Nephron (organoid): ENCODE data around the gene CCDC8.
"Not testable (repeated sequence)": the region's sequence is repeated elsewhere in the genome, so short reads cannot be mapped to it uniquely, and the experiment has no call there.

Experiments used
- H3K27ac Mint-ChIP-seq, 3 experiments: 2 replicates each; pipeline ENCODE4 v1.8.0; 2020; ENCODE audit warnings: mixed read lengths in 3 of 3, mild to moderate bottlenecking in 2 of 3, moderate library complexity in 1 of 3
- H3K27me3 Mint-ChIP-seq: 2 replicates; pipeline ENCODE4 v1.8.0; 2021; ENCODE audit warnings: low read depth, mild to moderate bottlenecking, moderate library complexity, mixed read lengths
- H3K36me3 Mint-ChIP-seq: 2 replicates; pipeline ENCODE4 v1.8.0; 2020; ENCODE audit warnings: low read depth, mixed read lengths
- H3K4me1 Mint-ChIP-seq: 2 replicates; pipeline ENCODE4 v1.8.0; 2020; ENCODE audit warnings: mixed read lengths
- H3K4me3 Mint-ChIP-seq, 3 experiments: 2 replicates each; pipeline ENCODE4 v1.8.0; 2020; ENCODE audit warnings: mild to moderate bottlenecking in 3 of 3, mixed read lengths in 3 of 3, moderate library complexity in 2 of 3
- H3K9me3 Mint-ChIP-seq: 2 replicates; pipeline ENCODE4 v1.8.0; 2020; ENCODE audit warnings: mixed read lengths
- CTCF ChIP-seq, 3 experiments: fragments of 200-600 bp; sonication (generic); IDR thresholded peaks; one replicate each; pipeline ENCODE4 v1.5.0; 2021; ENCODE audit warnings: antibody characterized with exemption in 3 of 3; ENCODE audit not compliant: unreplicated experiment in 3 of 3

CCDC8 gene

GRCh38 chr19:46426506-46427162, 13.3 kb upstream of the CCDC8 start:
- peak overlapping the region; percentile 95 to 98 (median 98) for H3K27ac Mint-ChIP-seq
- no peaks in the 10 kb centered on the region for H3K36me3 Mint-ChIP-seq
- H3K4me3 Mint-ChIP-seq, result peak overlapping the region; percentile 82 to 89 (median 85)
- no peaks in the 10 kb centered on the region for H3K9me3 Mint-ChIP-seq
- H3K4me1 Mint-ChIP-seq, result peaks cover 51% of the 10 kb centered on the region
- H3K27me3 Mint-ChIP-seq, result peaks cover 13% of the 10 kb centered on the region
- no peak for TF ChIP-seq CTCF (IDR thresholded peaks at IDR 0.05; ENCODE audit: unreplicated experiment in 3 of 3)

- peaks cover 12% of the 10 kb centered on the region for H3K27me3 Mint-ChIP-seq
- TF ChIP-seq CTCF (IDR thresholded peaks at IDR 0.05; ENCODE audit: unreplicated experiment in 3 of 3), result no peak
- peak overlapping the region; percentile 95 to 98 (median 98) for H3K27ac Mint-ChIP-seq
- H3K4me3 Mint-ChIP-seq, result peak overlapping the region; percentile 82 to 89 (median 85)
- no peaks in the 10 kb centered on the region for H3K36me3 Mint-ChIP-seq
- H3K9me3 Mint-ChIP-seq, result no peaks in the 10 kb centered on the region
- peaks cover 51% of the 10 kb centered on the region for H3K4me1 Mint-ChIP-seq
Observed at GRCh38 chr19:46426035-46426505, 12.7 kb upstream of the CCDC8 start.

- no peaks in the 10 kb centered on the region for H3K9me3 Mint-ChIP-seq
- H3K36me3 Mint-ChIP-seq, result no peaks in the 10 kb centered on the region
- peaks cover 34% of the 10 kb centered on the region for H3K4me1 Mint-ChIP-seq
- H3K27ac Mint-ChIP-seq, result peak overlapping the region; percentile 65 to 93 (median 74)
- H3K27me3 Mint-ChIP-seq, result peaks cover 8% of the 10 kb centered on the region
- TF ChIP-seq CTCF (IDR thresholded peaks at IDR 0.05; ENCODE audit: unreplicated experiment in 3 of 3), result no peak
- H3K4me3 Mint-ChIP-seq, result peak overlapping the region in 2 of 3 experiments; percentile 8 to 10
Observed at GRCh38 chr19:46423188-46423587, 9.8 kb upstream of the CCDC8 start.

- Mint-ChIP-seq H3K27ac (peak overlapping the region in 1 of 3 experiments; percentile 28), H3K27me3 (peaks cover 3% of the 10 kb centered on the region), H3K9me3 (no peaks in the 10 kb centered on the region), H3K4me3 (no peak overlapping the region), H3K36me3 (no peaks in the 10 kb centered on the region), H3K4me1 (peaks cover 26% of the 10 kb centered on the region)
- TF ChIP-seq CTCF (IDR thresholded peaks at IDR 0.05; ENCODE audit: unreplicated experiment in 3 of 3), result no peak
Observed at GRCh38 chr19:46422344-46422743, 9.0 kb upstream of the CCDC8 start.

GRCh38 chr19:46420056-46420455, 6.7 kb upstream of the CCDC8 start:
- Mint-ChIP-seq H3K27me3 (peaks cover 2% of the 10 kb centered on the region), H3K36me3 (no peaks in the 10 kb centered on the region), H3K9me3 (no peaks in the 10 kb centered on the region), H3K4me1 (peaks cover 27% of the 10 kb centered on the region), H3K4me3 (no peak overlapping the region), H3K27ac (peak overlapping the region; percentile 46 to 63 (median 58))
- TF ChIP-seq CTCF (IDR thresholded peaks at IDR 0.05; ENCODE audit: unreplicated experiment in 3 of 3), result no peak

GRCh38 chr19:46415804-46416709, 2.7 kb upstream of the CCDC8 start:
- Mint-ChIP-seq H3K27ac (peak overlapping the region; percentile 96 to 99 (median 99)), H3K4me3 (peak overlapping the region; percentile 76 to 80 (median 79)), H3K4me1 (peaks cover 34% of the 10 kb centered on the region), H3K36me3 (peaks cover 20% of the 10 kb centered on the region)
- not testable (repeated sequence) for H3K27me3 Mint-ChIP-seq, H3K9me3 Mint-ChIP-seq

- H3K27me3 Mint-ChIP-seq, H3K9me3 Mint-ChIP-seq: not testable (repeated sequence)
- peak overlapping the region; percentile 32 to 80 (median 79) for H3K4me3 Mint-ChIP-seq
- peaks cover 42% of the 10 kb centered on the region for H3K4me1 Mint-ChIP-seq
- peaks cover 31% of the 10 kb centered on the region for H3K36me3 Mint-ChIP-seq
- peak overlapping the region; percentile 96 to 99 (median 99) for H3K27ac Mint-ChIP-seq
Observed at GRCh38 chr19:46414899-46415298, 1.5 kb upstream of the CCDC8 start.
